Testis (tissue), 2 donors: Measurements from ENCODE around the gene ADCY2.

Source experiments
- POLR2A ChIP-seq: fragments of 450-650 bp; IDR thresholded peaks from one replicate; pipeline ENCODE4 v1.6.1; 2017; ENCODE audit warnings: antibody characterized with exemption, mild to moderate bottlenecking, moderate library complexity
- TF ChIP-seq, protein P1 (sequence below), 3 experiments: fragments of 450-650 bp in 2 of 3; fragments of 200-600 bp in 1 of 3; sonication (generic) in 1 of 3; IDR thresholded peaks; one replicate each; pipeline ENCODE4 v1.5.1; 2016 to 2019; ENCODE audit warnings: antibody characterized with exemption in 3 of 3, mild to moderate bottlenecking in 2 of 3, moderate library complexity in 1 of 3

DNA sequence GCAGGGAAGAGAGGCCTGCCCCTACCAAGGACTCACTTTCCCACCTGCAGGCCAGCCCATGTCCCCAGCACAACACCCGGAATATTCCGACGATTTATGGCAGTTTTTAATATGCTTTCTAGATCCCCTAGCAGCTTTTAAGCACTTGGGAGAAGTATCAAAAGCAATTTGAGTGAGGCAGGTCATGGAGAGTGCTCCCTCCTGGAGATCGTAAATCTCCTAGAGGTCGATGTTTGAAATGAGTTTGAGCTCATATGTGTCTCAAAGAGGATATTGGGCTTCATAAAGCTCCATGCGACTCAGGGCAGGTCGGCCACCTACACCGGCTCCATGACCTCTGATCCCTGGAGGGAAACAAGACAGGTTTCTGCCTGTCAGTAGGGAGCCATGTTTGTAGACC is 427.7 kb downstream of the ADCY2 start:
- TF ChIP-seq, protein P1, sequence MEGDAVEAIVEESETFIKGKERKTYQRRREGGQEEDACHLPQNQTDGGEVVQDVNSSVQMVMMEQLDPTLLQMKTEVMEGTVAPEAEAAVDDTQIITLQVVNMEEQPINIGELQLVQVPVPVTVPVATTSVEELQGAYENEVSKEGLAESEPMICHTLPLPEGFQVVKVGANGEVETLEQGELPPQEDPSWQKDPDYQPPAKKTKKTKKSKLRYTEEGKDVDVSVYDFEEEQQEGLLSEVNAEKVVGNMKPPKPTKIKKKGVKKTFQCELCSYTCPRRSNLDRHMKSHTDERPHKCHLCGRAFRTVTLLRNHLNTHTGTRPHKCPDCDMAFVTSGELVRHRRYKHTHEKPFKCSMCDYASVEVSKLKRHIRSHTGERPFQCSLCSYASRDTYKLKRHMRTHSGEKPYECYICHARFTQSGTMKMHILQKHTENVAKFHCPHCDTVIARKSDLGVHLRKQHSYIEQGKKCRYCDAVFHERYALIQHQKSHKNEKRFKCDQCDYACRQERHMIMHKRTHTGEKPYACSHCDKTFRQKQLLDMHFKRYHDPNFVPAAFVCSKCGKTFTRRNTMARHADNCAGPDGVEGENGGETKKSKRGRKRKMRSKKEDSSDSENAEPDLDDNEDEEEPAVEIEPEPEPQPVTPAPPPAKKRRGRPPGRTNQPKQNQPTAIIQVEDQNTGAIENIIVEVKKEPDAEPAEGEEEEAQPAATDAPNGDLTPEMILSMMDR (IDR thresholded peaks at IDR 0.05), result no peak
- no peak for TF ChIP-seq POLR2A
